K562 (cell line): ENCODE measurements around the gene TBX1. TPM values are rescaled to one million over a fixed set of nuclear protein-coding genes. Genes with fewer than 3 reads are reported as not detected.

Source experiments
- ILK ChIP-seq: fragments of 450-650 bp; IDR thresholded peaks from 2 replicates; pipeline ENCODE4 v1.6.1; 2016; ENCODE audit warnings: missing genetic modification characterization, low read depth, mild to moderate bottlenecking, missing compliant biosample characterization, moderate library complexity, borderline replicate concordance
- KDM4B ChIP-seq, 2 experiments: fragments of 450-650 bp in 1 of 2; sonication (generic) in 1 of 2; IDR thresholded peaks; 2 replicates each; pipeline ENCODE4 v1.6.1; 2016 to 2017; ENCODE audit warnings: borderline replicate concordance in 2 of 2, antibody characterized with exemption in 1 of 2, low read depth in 1 of 2, mild to moderate bottlenecking in 1 of 2
- NCOA6 ChIP-seq: fragments of 450-650 bp; IDR thresholded peaks from 2 replicates; pipeline ENCODE4 v1.6.1; 2017; ENCODE audit warnings: mild to moderate bottlenecking
- SMC3 ChIP-seq: conservative IDR thresholded peaks from 2 replicates; pipeline ENCODE4 v1.6.1; 2011; ENCODE audit warnings: low read depth, low read length, improper control_type of control experiment; ENCODE audit not compliant: insufficient read depth
- SRSF1 ChIP-seq: fragments of 200-400 bp; formaldehyde crosslinking; IDR thresholded peaks from 2 replicates; pipeline ENCODE4 v1.6.1; 2017; ENCODE audit warnings: mild to moderate bottlenecking, low read depth, low read length, moderate library complexity
- ZNF561 ChIP-seq: fragments of 450-650 bp; formaldehyde crosslinking; conservative IDR thresholded peaks from 2 replicates; pipeline ENCODE4 v1.4.0; 2020; ENCODE audit warnings: mild to moderate bottlenecking, moderate library complexity
- ZNF57 ChIP-seq: fragments of 450-650 bp; formaldehyde crosslinking; IDR thresholded peaks from 2 replicates; pipeline ENCODE4 v1.4.0; 2020; ENCODE audit warnings: mild to moderate bottlenecking, moderate library complexity
- polyA plus RNA-seq, 8 experiments: library from polyadenylated mRNA; depleted of rRNA in 4 of 8; stranded (reverse) in 5 of 8; unstranded in 3 of 8; fragments of >200 nt; fragmentation: Nextera tagmentation in 2 of 8; fragmentation: Illumina TruSeq in 1 of 8; extraction: Ambion mirVana in 2 of 8; extraction: Trizol in 1 of 8; gene quantifications; 2 replicates each; pipeline versions ENCODE4 v1.2.1 to v1.2.3, GENCODE V29; 2011 to 2014; ENCODE audit warnings: inconsistent platforms in 1 of 8, missing spikeins in 1 of 8
- total RNA-seq, 7 experiments: library from RNA; depleted of rRNA in 6 of 7; stranded (reverse); fragments of >200 nt in 6 of 7; fragmentation: Illumina TruSeq in 2 of 7; extraction: Trizol in 2 of 7; gene quantifications; 2 replicates each; pipeline versions ENCODE4 v1.2.1 to v1.2.3, GENCODE V29; 2011 to 2021; ENCODE audit warnings: low replicate concordance in 1 of 7
- TF ChIP-seq, protein P1 (sequence below): fragments of 250-450 bp; sonication (Bioruptor Pico); IDR thresholded peaks from 2 replicates; pipeline ENCODE4 v1.9.0; 2021; ENCODE audit warnings: mild to moderate bottlenecking, inconsistent platforms
- TF ChIP-seq, protein P2 (sequence below), 2 experiments: fragments of 150-350 bp in 1 of 2; IDR thresholded peaks; 2 replicates each; pipeline ENCODE4 v1.6.1; 2012 to 2016; ENCODE audit warnings: low read depth in 2 of 2, low read length in 2 of 2, mild to moderate bottlenecking in 1 of 2, moderate library complexity in 1 of 2
- TF ChIP-seq, protein P3 (sequence below), 2 experiments: fragments of 450-650 bp in 1 of 2; sonication (generic) in 1 of 2; formaldehyde crosslinking; conservative IDR thresholded peaks; 2 replicates each; pipeline versions ENCODE4 v1.4.0 to v1.8.1; 2020 to 2022; ENCODE audit warnings: mild to moderate bottlenecking in 1 of 2, missing genetic modification reagents in 1 of 2
- TF ChIP-seq, protein P4 (sequence below): sonication (generic); formaldehyde crosslinking; IDR thresholded peaks from 2 replicates; pipeline ENCODE4 v1.8.1; 2023; ENCODE audit warnings: missing genetic modification reagents, mild to moderate bottlenecking, borderline replicate concordance
- TF ChIP-seq, protein P5 (sequence below): fragments of 450-650 bp; IDR thresholded peaks from 2 replicates; pipeline ENCODE4 v1.6.1; 2017; ENCODE audit warnings: mild to moderate bottlenecking, moderate library complexity

TBX1 gene
- total and polyA plus RNA-seq, 9 of the 15 experiments (the other 6 are each of a cell fraction or from before 2014, with no cell fraction given), result 0.07 to 35.0 (median 3.9) TPM

DNA sequence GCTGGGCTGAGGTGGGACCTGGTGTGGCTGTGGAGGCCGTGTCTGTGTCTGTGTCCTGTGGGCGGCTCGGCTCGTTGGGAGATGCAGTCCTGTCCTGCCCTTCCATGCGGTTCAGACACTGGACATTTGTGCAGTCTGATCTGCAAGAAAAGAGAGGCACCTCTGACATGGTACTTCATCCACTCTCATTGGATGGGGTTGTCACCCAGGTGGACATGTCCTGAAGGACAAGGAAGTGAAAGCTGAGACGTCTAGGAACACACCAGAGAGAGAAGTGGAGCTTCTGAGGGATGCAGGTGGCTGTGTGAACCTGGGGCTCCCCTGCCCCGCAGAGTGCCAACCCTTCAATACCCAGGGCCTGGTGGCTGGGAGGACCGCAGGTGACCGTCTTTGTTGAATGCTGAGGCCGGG lies 18.4 kb downstream of the TBX1 start (continued):
- TF ChIP-seq ILK (tag) (no peak), SRSF1 (no peak), SMC3 (no peak), ZNF561 (CRISPR knock-in tag) (no peak), NCOA6 (no peak), KDM4B (IDR thresholded peaks at IDR 0.05; ENCODE audit: borderline replicate concordance in 2 of 2, low read depth in 1 of 2) (peak in 1 of 2 experiments; percentile 62; a peak in 1 of 4 replicates), ZNF57 (CRISPR knock-in tag) (0 out of 2 replicates have a peak, but pooled peaks have one; percentile 8)
- TF ChIP-seq, protein P1, sequence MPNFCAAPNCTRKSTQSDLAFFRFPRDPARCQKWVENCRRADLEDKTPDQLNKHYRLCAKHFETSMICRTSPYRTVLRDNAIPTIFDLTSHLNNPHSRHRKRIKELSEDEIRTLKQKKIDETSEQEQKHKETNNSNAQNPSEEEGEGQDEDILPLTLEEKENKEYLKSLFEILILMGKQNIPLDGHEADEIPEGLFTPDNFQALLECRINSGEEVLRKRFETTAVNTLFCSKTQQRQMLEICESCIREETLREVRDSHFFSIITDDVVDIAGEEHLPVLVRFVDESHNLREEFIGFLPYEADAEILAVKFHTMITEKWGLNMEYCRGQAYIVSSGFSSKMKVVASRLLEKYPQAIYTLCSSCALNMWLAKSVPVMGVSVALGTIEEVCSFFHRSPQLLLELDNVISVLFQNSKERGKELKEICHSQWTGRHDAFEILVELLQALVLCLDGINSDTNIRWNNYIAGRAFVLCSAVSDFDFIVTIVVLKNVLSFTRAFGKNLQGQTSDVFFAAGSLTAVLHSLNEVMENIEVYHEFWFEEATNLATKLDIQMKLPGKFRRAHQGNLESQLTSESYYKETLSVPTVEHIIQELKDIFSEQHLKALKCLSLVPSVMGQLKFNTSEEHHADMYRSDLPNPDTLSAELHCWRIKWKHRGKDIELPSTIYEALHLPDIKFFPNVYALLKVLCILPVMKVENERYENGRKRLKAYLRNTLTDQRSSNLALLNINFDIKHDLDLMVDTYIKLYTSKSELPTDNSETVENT (CRISPR knock-in tag), result peak; percentile 45; the same call in 1 of the 2 replicates
- TF ChIP-seq, protein P2, sequence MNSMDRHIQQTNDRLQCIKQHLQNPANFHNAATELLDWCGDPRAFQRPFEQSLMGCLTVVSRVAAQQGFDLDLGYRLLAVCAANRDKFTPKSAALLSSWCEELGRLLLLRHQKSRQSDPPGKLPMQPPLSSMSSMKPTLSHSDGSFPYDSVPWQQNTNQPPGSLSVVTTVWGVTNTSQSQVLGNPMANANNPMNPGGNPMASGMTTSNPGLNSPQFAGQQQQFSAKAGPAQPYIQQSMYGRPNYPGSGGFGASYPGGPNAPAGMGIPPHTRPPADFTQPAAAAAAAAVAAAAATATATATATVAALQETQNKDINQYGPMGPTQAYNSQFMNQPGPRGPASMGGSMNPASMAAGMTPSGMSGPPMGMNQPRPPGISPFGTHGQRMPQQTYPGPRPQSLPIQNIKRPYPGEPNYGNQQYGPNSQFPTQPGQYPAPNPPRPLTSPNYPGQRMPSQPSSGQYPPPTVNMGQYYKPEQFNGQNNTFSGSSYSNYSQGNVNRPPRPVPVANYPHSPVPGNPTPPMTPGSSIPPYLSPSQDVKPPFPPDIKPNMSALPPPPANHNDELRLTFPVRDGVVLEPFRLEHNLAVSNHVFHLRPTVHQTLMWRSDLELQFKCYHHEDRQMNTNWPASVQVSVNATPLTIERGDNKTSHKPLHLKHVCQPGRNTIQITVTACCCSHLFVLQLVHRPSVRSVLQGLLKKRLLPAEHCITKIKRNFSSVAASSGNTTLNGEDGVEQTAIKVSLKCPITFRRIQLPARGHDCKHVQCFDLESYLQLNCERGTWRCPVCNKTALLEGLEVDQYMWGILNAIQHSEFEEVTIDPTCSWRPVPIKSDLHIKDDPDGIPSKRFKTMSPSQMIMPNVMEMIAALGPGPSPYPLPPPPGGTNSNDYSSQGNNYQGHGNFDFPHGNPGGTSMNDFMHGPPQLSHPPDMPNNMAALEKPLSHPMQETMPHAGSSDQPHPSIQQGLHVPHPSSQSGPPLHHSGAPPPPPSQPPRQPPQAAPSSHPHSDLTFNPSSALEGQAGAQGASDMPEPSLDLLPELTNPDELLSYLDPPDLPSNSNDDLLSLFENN (IDR thresholded peaks at IDR 0.05; ENCODE audit: low read depth in 2 of 2, low read length in 2 of 2), result no peak
- TF ChIP-seq, protein P3, sequence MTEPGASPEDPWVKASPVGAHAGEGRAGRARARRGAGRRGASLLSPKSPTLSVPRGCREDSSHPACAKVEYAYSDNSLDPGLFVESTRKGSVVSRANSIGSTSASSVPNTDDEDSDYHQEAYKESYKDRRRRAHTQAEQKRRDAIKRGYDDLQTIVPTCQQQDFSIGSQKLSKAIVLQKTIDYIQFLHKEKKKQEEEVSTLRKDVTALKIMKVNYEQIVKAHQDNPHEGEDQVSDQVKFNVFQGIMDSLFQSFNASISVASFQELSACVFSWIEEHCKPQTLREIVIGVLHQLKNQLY (CRISPR knock-in tag; conservative IDR thresholded peaks at IDR 0.05), result 0 out of 4 replicates have a peak, but pooled peaks of 1 of the 2 experiments have one; percentile 11
- TF ChIP-seq, protein P4, sequence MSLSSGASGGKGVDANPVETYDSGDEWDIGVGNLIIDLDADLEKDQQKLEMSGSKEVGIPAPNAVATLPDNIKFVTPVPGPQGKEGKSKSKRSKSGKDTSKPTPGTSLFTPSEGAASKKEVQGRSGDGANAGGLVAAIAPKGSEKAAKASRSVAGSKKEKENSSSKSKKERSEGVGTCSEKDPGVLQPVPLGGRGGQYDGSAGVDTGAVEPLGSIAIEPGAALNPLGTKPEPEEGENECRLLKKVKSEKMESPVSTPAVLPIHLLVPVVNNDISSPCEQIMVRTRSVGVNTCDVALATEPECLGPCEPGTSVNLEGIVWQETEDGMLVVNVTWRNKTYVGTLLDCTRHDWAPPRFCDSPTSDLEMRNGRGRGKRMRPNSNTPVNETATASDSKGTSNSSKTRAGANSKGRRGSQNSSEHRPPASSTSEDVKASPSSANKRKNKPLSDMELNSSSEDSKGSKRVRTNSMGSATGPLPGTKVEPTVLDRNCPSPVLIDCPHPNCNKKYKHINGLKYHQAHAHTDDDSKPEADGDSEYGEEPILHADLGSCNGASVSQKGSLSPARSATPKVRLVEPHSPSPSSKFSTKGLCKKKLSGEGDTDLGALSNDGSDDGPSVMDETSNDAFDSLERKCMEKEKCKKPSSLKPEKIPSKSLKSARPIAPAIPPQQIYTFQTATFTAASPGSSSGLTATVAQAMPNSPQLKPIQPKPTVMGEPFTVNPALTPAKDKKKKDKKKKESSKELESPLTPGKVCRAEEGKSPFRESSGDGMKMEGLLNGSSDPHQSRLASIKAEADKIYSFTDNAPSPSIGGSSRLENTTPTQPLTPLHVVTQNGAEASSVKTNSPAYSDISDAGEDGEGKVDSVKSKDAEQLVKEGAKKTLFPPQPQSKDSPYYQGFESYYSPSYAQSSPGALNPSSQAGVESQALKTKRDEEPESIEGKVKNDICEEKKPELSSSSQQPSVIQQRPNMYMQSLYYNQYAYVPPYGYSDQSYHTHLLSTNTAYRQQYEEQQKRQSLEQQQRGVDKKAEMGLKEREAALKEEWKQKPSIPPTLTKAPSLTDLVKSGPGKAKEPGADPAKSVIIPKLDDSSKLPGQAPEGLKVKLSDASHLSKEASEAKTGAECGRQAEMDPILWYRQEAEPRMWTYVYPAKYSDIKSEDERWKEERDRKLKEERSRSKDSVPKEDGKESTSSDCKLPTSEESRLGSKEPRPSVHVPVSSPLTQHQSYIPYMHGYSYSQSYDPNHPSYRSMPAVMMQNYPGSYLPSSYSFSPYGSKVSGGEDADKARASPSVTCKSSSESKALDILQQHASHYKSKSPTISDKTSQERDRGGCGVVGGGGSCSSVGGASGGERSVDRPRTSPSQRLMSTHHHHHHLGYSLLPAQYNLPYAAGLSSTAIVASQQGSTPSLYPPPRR, result no peak
- TF ChIP-seq, protein P5, sequence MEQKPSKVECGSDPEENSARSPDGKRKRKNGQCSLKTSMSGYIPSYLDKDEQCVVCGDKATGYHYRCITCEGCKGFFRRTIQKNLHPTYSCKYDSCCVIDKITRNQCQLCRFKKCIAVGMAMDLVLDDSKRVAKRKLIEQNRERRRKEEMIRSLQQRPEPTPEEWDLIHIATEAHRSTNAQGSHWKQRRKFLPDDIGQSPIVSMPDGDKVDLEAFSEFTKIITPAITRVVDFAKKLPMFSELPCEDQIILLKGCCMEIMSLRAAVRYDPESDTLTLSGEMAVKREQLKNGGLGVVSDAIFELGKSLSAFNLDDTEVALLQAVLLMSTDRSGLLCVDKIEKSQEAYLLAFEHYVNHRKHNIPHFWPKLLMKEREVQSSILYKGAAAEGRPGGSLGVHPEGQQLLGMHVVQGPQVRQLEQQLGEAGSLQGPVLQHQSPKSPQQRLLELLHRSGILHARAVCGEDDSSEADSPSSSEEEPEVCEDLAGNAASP, result no peak
